ENCODE data around the gene ABCC4.

DNA sequence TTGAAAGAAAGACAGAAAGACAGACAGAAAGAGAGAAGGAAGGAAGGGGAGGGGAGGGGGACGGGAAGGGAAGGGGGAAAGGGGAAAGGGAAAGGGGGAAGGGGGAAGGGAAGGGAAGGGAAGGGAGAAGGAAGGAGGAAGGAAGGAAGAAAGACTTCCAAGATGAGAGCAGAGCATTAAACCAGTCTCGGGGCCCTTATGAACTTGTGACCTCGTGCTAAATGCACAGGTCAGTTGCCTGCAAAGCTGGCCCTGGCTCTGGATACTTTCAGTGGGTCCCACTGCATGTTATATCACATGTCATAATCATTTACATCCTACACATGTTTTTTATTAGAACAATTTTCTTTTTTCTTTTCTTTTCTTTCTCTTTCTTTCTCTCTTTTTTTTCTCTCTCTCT is 24.2 kb upstream of the ABCC4 start:
- no peak for TF ChIP-seq RAD21 (conservative IDR thresholded peaks at IDR 0.05)
- TF ChIP-seq EZH2 (IDR thresholded peaks at IDR 0.05; ENCODE audit: borderline replicate concordance, insufficient read depth, low read length, poor library complexity, severe bottlenecking): no peak
- no peak for TF ChIP-seq EP300 (conservative IDR thresholded peaks at IDR 0.05; ENCODE audit: poor library complexity, severe bottlenecking)
- TF ChIP-seq, protein P1, sequence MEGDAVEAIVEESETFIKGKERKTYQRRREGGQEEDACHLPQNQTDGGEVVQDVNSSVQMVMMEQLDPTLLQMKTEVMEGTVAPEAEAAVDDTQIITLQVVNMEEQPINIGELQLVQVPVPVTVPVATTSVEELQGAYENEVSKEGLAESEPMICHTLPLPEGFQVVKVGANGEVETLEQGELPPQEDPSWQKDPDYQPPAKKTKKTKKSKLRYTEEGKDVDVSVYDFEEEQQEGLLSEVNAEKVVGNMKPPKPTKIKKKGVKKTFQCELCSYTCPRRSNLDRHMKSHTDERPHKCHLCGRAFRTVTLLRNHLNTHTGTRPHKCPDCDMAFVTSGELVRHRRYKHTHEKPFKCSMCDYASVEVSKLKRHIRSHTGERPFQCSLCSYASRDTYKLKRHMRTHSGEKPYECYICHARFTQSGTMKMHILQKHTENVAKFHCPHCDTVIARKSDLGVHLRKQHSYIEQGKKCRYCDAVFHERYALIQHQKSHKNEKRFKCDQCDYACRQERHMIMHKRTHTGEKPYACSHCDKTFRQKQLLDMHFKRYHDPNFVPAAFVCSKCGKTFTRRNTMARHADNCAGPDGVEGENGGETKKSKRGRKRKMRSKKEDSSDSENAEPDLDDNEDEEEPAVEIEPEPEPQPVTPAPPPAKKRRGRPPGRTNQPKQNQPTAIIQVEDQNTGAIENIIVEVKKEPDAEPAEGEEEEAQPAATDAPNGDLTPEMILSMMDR (IDR thresholded peaks at IDR 0.05; ENCODE audit: poor library complexity, severe bottlenecking): no peak

All from neural cell (in vitro differentiated cells).